Measurements from ENCODE around the gene CHCHD4.

Gene CHCHD4

GRCh38 chr3:14133188-14133800, 8.6 kb upstream of the CHCHD4 start:
- TF ChIP-seq CTCF (IDR thresholded peaks at IDR 0.05; ENCODE audit: extremely low read depth, insufficient read depth, missing control alignments): no peak
- DNase-seq (ENCODE audit: low spot score): no peak
- in situ Hi-C loops (cut with MboI; ENCODE audit: low pct_unique_long_range_greater_than_20kb, low sequenced_read_pairs, unreplicated experiment): no loop called here

GRCh38 chr3:14132689-14133088, 8.0 kb upstream of the CHCHD4 start:
- in situ Hi-C loops (cut with MboI; ENCODE audit: low pct_unique_long_range_greater_than_20kb, low sequenced_read_pairs, unreplicated experiment): no loop called here
- DNase-seq (ENCODE audit: low spot score): no peak
- TF ChIP-seq CTCF (IDR thresholded peaks at IDR 0.05; ENCODE audit: extremely low read depth, insufficient read depth, missing control alignments): no peak

- TF ChIP-seq CTCF (IDR thresholded peaks at IDR 0.05; ENCODE audit: extremely low read depth, insufficient read depth, missing control alignments): no peak
- in situ Hi-C loops (cut with MboI; ENCODE audit: low pct_unique_long_range_greater_than_20kb, low sequenced_read_pairs, unreplicated experiment): no loop called here
Measured at GRCh38 chr3:14132120-14132519, 7.5 kb upstream of the CHCHD4 start.

GRCh38 chr3:14131134-14131533, 6.5 kb upstream of the CHCHD4 start:
- DNase-seq (ENCODE audit: low spot score): no peak
- in situ Hi-C loops (cut with MboI; ENCODE audit: low pct_unique_long_range_greater_than_20kb, low sequenced_read_pairs, unreplicated experiment): no loop called here
- no peak for TF ChIP-seq CTCF (IDR thresholded peaks at IDR 0.05; ENCODE audit: extremely low read depth, insufficient read depth, missing control alignments)

More at GRCh38 chr3:14132120-14132519, 7.5 kb upstream of the CHCHD4 start:
- DNase-seq (ENCODE audit: low spot score): no peak

GRCh38 chr3:14130707-14131106, 6.0 kb upstream of the CHCHD4 start:
- in situ Hi-C loops (cut with MboI; ENCODE audit: low pct_unique_long_range_greater_than_20kb, low sequenced_read_pairs, unreplicated experiment): no loop called here
- DNase-seq (ENCODE audit: low spot score): no peak
- no peak for TF ChIP-seq CTCF (IDR thresholded peaks at IDR 0.05; ENCODE audit: extremely low read depth, insufficient read depth, missing control alignments)

GRCh38 chr3:14130230-14130629, 5.6 kb upstream of the CHCHD4 start:
- no peak for DNase-seq (ENCODE audit: low spot score)
- in situ Hi-C loops (cut with MboI; ENCODE audit: low pct_unique_long_range_greater_than_20kb, low sequenced_read_pairs, unreplicated experiment): no loop called here
- no peak for TF ChIP-seq CTCF (IDR thresholded peaks at IDR 0.05; ENCODE audit: extremely low read depth, insufficient read depth, missing control alignments)

All from GM13977 (cell line).